H1 (cell line): ENCODE measurements around the gene PRSS23. TPM values are rescaled to one million over a fixed set of nuclear protein-coding genes. Genes with fewer than 3 reads are reported as not detected.

ENCODE experiments used
- CTCF ChIA-PET: fragments of 300-600 bp; sonication (Branson Sonifier 250); formaldehyde crosslinking; loops from one replicate; lab custom pipeline; 2021; ENCODE audit not compliant: partially characterized antibody; lab: Charles Lee
- POLR2A ChIA-PET: fragments of 300-600 bp; sonication (Branson Sonifier 250); formaldehyde crosslinking; loops from one replicate; lab custom pipeline; 2021; ENCODE audit warnings: inconsistent platforms; ENCODE audit not compliant: partially characterized antibody; lab: Charles Lee
- DNase-seq, 2 experiments: peaks; one replicate each; pipeline versions ENCODE4 v3.0.0 to v3.0.0-alpha.2; 2010 to 2022; ENCODE audit warnings: low spot score in 2 of 2, low read depth in 1 of 2, mixed read lengths in 1 of 2
- FAIRE-seq: peaks from 2 replicates; lab custom pipeline; 2011; peaks lifted over from hg19 to GRCh38; lab: Jason Lieb, UNC
- H2AFZ ChIP-seq: 2 replicates; pipeline ENCODE4 v1.8.1; 2012; ENCODE audit warnings: low read length, inconsistent platforms
- H2AK5ac ChIP-seq: 2 replicates; pipeline ENCODE4 v1.6.1; 2013; ENCODE audit warnings: low read depth, low read length
- H2BK120ac ChIP-seq: replicated peaks from 2 replicates; pipeline ENCODE3; 2013; ENCODE audit warnings: low read depth, low read length, inconsistent platforms
- H2BK12ac ChIP-seq: 2 replicates; pipeline ENCODE4 v1.6.1; 2013; ENCODE audit warnings: low read depth, low read length
- H2BK15ac ChIP-seq: 2 replicates; pipeline ENCODE4 v1.6.1; 2013; ENCODE audit warnings: low read length
- H2BK20ac ChIP-seq: 2 replicates; pipeline ENCODE4 v1.6.1; 2013; ENCODE audit warnings: low read length
- H2BK5ac ChIP-seq: 2 replicates; pipeline ENCODE4 v1.6.1; 2013; ENCODE audit warnings: low read depth, low read length
- H3K14ac ChIP-seq: 2 replicates; pipeline ENCODE4 v1.6.1; 2013; ENCODE audit warnings: inconsistent platforms; ENCODE audit not compliant: insufficient read length
- H3K18ac ChIP-seq: 2 replicates; pipeline ENCODE4 v1.6.1; 2013; ENCODE audit warnings: low read length; ENCODE audit errors: extremely low read depth
- H3K23ac ChIP-seq: 2 replicates; pipeline ENCODE4 v1.6.1; 2013; ENCODE audit warnings: inconsistent platforms; ENCODE audit not compliant: insufficient read length
- H3K23me2 ChIP-seq: 2 replicates; pipeline ENCODE4 v1.6.1; 2013; ENCODE audit warnings: low read depth, low read length
- H3K27ac ChIP-seq: 2 replicates; pipeline ENCODE4 v1.6.1; 2011; ENCODE audit warnings: low read depth, low read length, inconsistent platforms
- H3K27me3 ChIP-seq, 4 experiments: replicated peaks in 1 of 4; 1 replicate in 1 of 4; 2 replicates in 3 of 4; pipeline versions ENCODE4 v1.6.1 to v1.8.1; 2011 to 2013; ENCODE audit warnings: low read length in 3 of 4, mild to moderate bottlenecking in 3 of 4, inconsistent platforms in 2 of 4, mixed read lengths in 2 of 4, moderate library complexity in 1 of 4; ENCODE audit not compliant: control insufficient read depth in 3 of 4, insufficient read depth in 3 of 4; ENCODE audit errors: extremely low read depth in 1 of 4
- H3K36me3 ChIP-seq, 4 experiments: 2 replicates each; pipeline versions ENCODE4 v1.6.1 to v1.8.1; 2011 to 2013; ENCODE audit warnings: mild to moderate bottlenecking in 4 of 4, low read length in 3 of 4, moderate library complexity in 2 of 4, control low read depth in 1 of 4, inconsistent platforms in 1 of 4; ENCODE audit not compliant: insufficient read depth in 4 of 4, control insufficient read depth in 2 of 4
- H3K4ac ChIP-seq: replicated peaks from 2 replicates; pipeline ENCODE3; 2013; ENCODE audit warnings: low read length, low read depth, mixed read lengths, inconsistent platforms; ENCODE audit not compliant: insufficient read length
- H3K4me1 ChIP-seq, 4 experiments: replicated peaks in 1 of 4; 1 replicate in 1 of 4; 2 replicates in 3 of 4; pipeline versions ENCODE4 v1.6.1 to v1.8.1; 2011 to 2013; ENCODE audit warnings: low read length in 3 of 4, inconsistent platforms in 2 of 4, mixed read lengths in 1 of 4; ENCODE audit not compliant: insufficient read depth in 4 of 4, control insufficient read depth in 3 of 4
- H3K4me2 ChIP-seq, 2 experiments: 2 replicates each; pipeline versions ENCODE4 v1.6.1 to v1.8.1; 2011 to 2013; ENCODE audit warnings: low read depth in 2 of 2, low read length in 2 of 2, control low read depth in 1 of 2, inconsistent platforms in 1 of 2, mild to moderate bottlenecking in 1 of 2; ENCODE audit not compliant: insufficient read depth in 1 of 2
- H3K4me3 ChIP-seq, 4 experiments: fragments of 200-600, 300-600 bp in 1 of 4; sonication (generic), shearing (Covaris generic), sonication (Bioruptor Twin) in 1 of 4; 2 replicates each; pipeline versions ENCODE4 v1.5.1 to v1.8.1; 2011 to 2016; ENCODE audit warnings: low read length in 4 of 4, low read depth in 3 of 4, control low read depth in 2 of 4, inconsistent platforms in 2 of 4, mild to moderate bottlenecking in 2 of 4, mixed read lengths in 1 of 4, moderate library complexity in 1 of 4; ENCODE audit not compliant: insufficient read depth in 2 of 4; ENCODE audit errors: extremely low read depth in 1 of 4
- H3K56ac ChIP-seq: replicated peaks from 2 replicates; pipeline ENCODE3; 2013; ENCODE audit warnings: low read depth, mild to moderate bottlenecking, mixed read lengths, low read length, inconsistent platforms; ENCODE audit not compliant: insufficient read length
- H3K79me1 ChIP-seq: 2 replicates; pipeline ENCODE4 v1.6.1; 2013; ENCODE audit warnings: low read depth, low read length, control low read depth
- H3K79me2 ChIP-seq, 2 experiments: 2 replicates each; pipeline versions ENCODE4 v1.6.1 to v1.8.1; 2012 to 2013; ENCODE audit warnings: low read length in 2 of 2, mild to moderate bottlenecking in 2 of 2, inconsistent platforms in 1 of 2; ENCODE audit not compliant: insufficient read depth in 2 of 2, control insufficient read depth in 1 of 2
- H3K9ac ChIP-seq, 4 experiments: replicated peaks in 1 of 4; 1 replicate in 1 of 4; 2 replicates in 3 of 4; pipeline versions ENCODE4 v1.6.1 to v1.8.1; 2011 to 2013; ENCODE audit warnings: low read depth in 3 of 4, low read length in 3 of 4, control low read depth in 2 of 4, mild to moderate bottlenecking in 2 of 4, moderate library complexity in 2 of 4, inconsistent platforms in 1 of 4; ENCODE audit errors: extremely low read depth in 1 of 4
- H3K9me3 ChIP-seq, 2 experiments: 2 replicates each; pipeline versions ENCODE4 v1.6.1 to v1.8.1; 2012 to 2013; ENCODE audit warnings: mild to moderate bottlenecking in 2 of 2, moderate library complexity in 2 of 2, control low read depth in 1 of 2, inconsistent platforms in 1 of 2, low read depth in 1 of 2, low read length in 1 of 2, mixed read lengths in 1 of 2; ENCODE audit not compliant: insufficient read depth in 2 of 2
- H4K20me1 ChIP-seq, 2 experiments: replicated peaks in 1 of 2; 2 replicates each; pipeline versions ENCODE3 to v1.8.1; 2011 to 2013; ENCODE audit warnings: inconsistent platforms in 2 of 2, low read length in 2 of 2, mild to moderate bottlenecking in 1 of 2; ENCODE audit not compliant: insufficient read depth in 2 of 2, control insufficient read depth in 1 of 2
- H4K5ac ChIP-seq: 2 replicates; pipeline ENCODE4 v1.6.1; 2013; ENCODE audit warnings: low read length, low read depth, mixed read lengths, inconsistent platforms; ENCODE audit not compliant: insufficient read length
- H4K8ac ChIP-seq: 2 replicates; pipeline ENCODE4 v1.8.0; 2013; ENCODE audit warnings: mild to moderate bottlenecking, moderate library complexity, low read length, inconsistent platforms; ENCODE audit not compliant: insufficient read depth; ENCODE audit errors: extremely low read depth
- H4K91ac ChIP-seq: replicated peaks from 2 replicates; pipeline ENCODE3; 2013; ENCODE audit warnings: low read length, mixed read lengths, inconsistent platforms; ENCODE audit not compliant: insufficient read length
- KDM4A ChIP-seq: IDR thresholded peaks from one replicate; pipeline ENCODE4 v1.7.1; 2012; ENCODE audit warnings: low read depth, mild to moderate bottlenecking, moderate library complexity, low read length, inconsistent platforms; ENCODE audit not compliant: severe bottlenecking
- PHF8 ChIP-seq: fragments of 200-600 bp; sonication (generic); conservative IDR thresholded peaks from 2 replicates; pipeline ENCODE4 v1.7.1; 2012; ENCODE audit warnings: low read depth, mild to moderate bottlenecking, inconsistent platforms, low read length, moderate library complexity
- WGBS, 2 experiments: shearing (Covaris generic) in 1 of 2; methylation state at CpG; one replicate each; pipeline versions ENCODE4 v1.1.6 to v1.1.7; 2013 to 2015; ENCODE audit warnings: low lambda C conversion rate in 2 of 2, mixed read lengths in 2 of 2, inconsistent platforms in 1 of 2, low coverage in 1 of 2, missing lambda C conversion rate in 1 of 2; ENCODE audit not compliant: insufficient replicate concordance in 2 of 2, insufficient coverage in 1 of 2, insufficient read length in 1 of 2; ENCODE audit errors: extremely low coverage in 1 of 2, missing lambda C conversion rate in 1 of 2; 5-methylcytosine and 5-hydroxymethylcytosine counted together
- polyA plus RNA-seq, 7 experiments: library from polyadenylated mRNA; depleted of rRNA in 3 of 7; stranded (reverse) in 5 of 7; unstranded in 2 of 7; fragments of >200 nt in 5 of 7; fragments of 200-250 nt in 2 of 7; gene quantifications; 1 replicate in 5 of 7; 2 replicates in 1 of 7; 4 replicates in 1 of 7; pipeline versions ENCODE4 v1.2.1 to v1.2.3, GENCODE V29; 2011 to 2013; ENCODE audit warnings: missing spikeins in 2 of 7, mixed read lengths in 2 of 7
- total RNA-seq: library from RNA; stranded (reverse); fragmentation: NEBNext Ultra II Directional; extraction: Animal tissue kit (Norgen Biotek cat#: 25700); gene quantifications from 2 replicates; pipeline ENCODE4 v1.2.1, GENCODE V29; 2021

Gene PRSS23
- total and polyA plus RNA-seq, 2 of the 8 experiments (the other 6 are each of a cell fraction or from before 2014, with no cell fraction given), result 4.4 to 5.6 TPM

- no peak overlapping the region for H2BK120ac ChIP-seq
- no peak for FAIRE-seq
- no peak for TF ChIP-seq PHF8
- TF ChIP-seq KDM4A, result no peak
These were observed 14.8 kb upstream of the PRSS23 start for GRCh38 chr11:86785576-86785975.

More at GRCh38 chr11:86785576-86785975, 14.8 kb upstream of the PRSS23 start:
- H2BK15ac ChIP-seq, result no peak overlapping the region
- no peak overlapping the region for H4K8ac ChIP-seq
- H3K27me3 ChIP-seq, result no peaks in the 10 kb centered on the region
- POLR2A ChIA-PET, result no interaction called here
- no peak overlapping the region for H3K14ac ChIP-seq
- H3K4me1 ChIP-seq, result no peaks in the 10 kb centered on the region
- no peak overlapping the region for H2AK5ac ChIP-seq
- H3K36me3 ChIP-seq, result no peaks in the 10 kb centered on the region
- H3K18ac ChIP-seq, result no peak overlapping the region
- H2BK5ac ChIP-seq, result no peak overlapping the region
- H3K4me3 ChIP-seq, result no peak overlapping the region
- H2AFZ ChIP-seq, result no peak overlapping the region
- no peak overlapping the region for H3K27ac ChIP-seq
- H3K4me2 ChIP-seq, result no peak overlapping the region
- H2BK20ac ChIP-seq, result no peak overlapping the region
- no peak overlapping the region for H3K4ac ChIP-seq
- H4K20me1 ChIP-seq, result no peaks in the 10 kb centered on the region
- H3K56ac ChIP-seq, result no peak overlapping the region
- H3K23ac ChIP-seq, result no peak overlapping the region
- no peaks in the 10 kb centered on the region for H3K79me1 ChIP-seq
- CTCF ChIA-PET, result interaction anchor here (0.7 to 2.5 kb wide), 5 partner anchors 9 to 177 kb away, joined by 3 to 9 read pairs (median 6); no protein-coding TSS in a partner anchor
- H3K9me3 ChIP-seq, result no peaks in the 10 kb centered on the region
- DNase-seq, result no peak
- H3K23me2 ChIP-seq, result no peaks in the 10 kb centered on the region
- no peak overlapping the region for H4K5ac ChIP-seq
- H4K91ac ChIP-seq, result no peak overlapping the region
- no peak overlapping the region for H3K9ac ChIP-seq
- 66% methylated on average over 3 of the region's 3 CpGs; no CpG with 5 or more reads in 1 of the 2 experiments for WGBS, 2 experiments
- no peak overlapping the region for H2BK12ac ChIP-seq
- H3K79me2 ChIP-seq, result no peaks in the 10 kb centered on the region
